Stomach smooth muscle (tissue), 2 donors: ENCODE results near the gene ADAMTS20.

Experiments
- H3K27ac ChIP-seq: one replicate; pipeline ENCODE4 v1.7.0; 2013; ENCODE audit warnings: mild to moderate bottlenecking, low read length, inconsistent platforms
- H3K27me3 ChIP-seq, 2 donors: one replicate each; pipeline ENCODE4 v1.7.0; 2013; ENCODE audit warnings: low read length in 2 of 2; ENCODE audit not compliant: insufficient read depth in 2 of 2, control insufficient read depth in 1 of 2
- H3K36me3 ChIP-seq, 2 donors: one replicate each; pipeline ENCODE4 v1.7.0; 2013; ENCODE audit warnings: low read length in 2 of 2; ENCODE audit not compliant: control insufficient read depth in 2 of 2, insufficient read depth in 2 of 2
- H3K4me1 ChIP-seq: one replicate; pipeline ENCODE4 v1.7.0; 2013; ENCODE audit warnings: low read length; ENCODE audit not compliant: control insufficient read depth, insufficient read depth
- H3K4me3 ChIP-seq, 2 donors: one replicate each; pipeline ENCODE4 v1.7.0; 2013; ENCODE audit warnings: low read length in 2 of 2
- H3K9ac ChIP-seq, 2 donors: one replicate each; pipeline ENCODE4 v1.7.0; 2013; ENCODE audit warnings: low read length in 2 of 2, mild to moderate bottlenecking in 1 of 2
- H3K9me3 ChIP-seq, 2 donors: one replicate each; pipeline ENCODE4 v1.7.0; 2013; ENCODE audit warnings: low read length in 2 of 2; ENCODE audit not compliant: control insufficient read depth in 2 of 2
- donor health status: healthy.
- donor health status: Pancreatic carcinoma.

Gene ADAMTS20

DNA sequence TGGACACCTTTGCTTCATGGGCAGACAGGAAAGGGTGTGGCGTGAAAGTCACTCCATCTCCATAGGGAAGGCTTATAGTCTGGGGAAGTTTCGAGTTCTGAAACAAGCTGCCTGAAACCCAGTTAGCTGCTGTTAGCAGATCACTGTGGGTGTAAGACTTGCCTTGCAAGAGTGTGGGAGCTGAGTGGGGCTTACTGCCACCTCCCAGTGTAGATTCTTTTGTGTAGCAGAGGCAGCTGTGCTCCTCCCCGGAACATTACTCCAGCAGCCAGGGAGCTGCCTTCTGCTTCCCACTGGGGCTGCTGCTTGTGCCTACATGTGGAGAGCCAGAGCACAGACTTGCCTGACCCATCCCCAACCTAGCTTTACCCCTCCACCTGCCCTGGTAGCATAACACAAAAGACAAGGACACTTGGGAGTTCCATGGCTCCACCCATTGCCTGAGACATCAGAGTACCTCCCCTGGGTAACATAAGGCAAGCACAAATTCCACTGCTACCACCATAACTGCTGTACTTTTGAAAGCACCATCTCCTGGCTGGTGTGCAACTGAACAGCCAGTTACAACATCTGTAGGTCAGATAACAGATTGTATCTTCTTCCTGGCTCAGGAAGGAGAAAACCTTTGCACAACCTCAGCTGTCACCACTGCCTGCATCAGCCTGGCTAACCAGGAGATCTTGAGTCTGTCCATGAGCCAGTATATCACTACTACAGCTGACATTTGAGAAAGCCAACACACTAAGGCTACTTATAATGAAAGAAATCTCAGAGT lies 69.5 kb downstream of the ADAMTS20 start:
- no peak overlapping the region for H3K27ac ChIP-seq
- H3K9me3 ChIP-seq, result no peaks in the 10 kb centered on the region
- no peaks in the 10 kb centered on the region for H3K36me3 ChIP-seq
- H3K9ac ChIP-seq, result no peak overlapping the region
- H3K4me1 ChIP-seq, result no peaks in the 10 kb centered on the region
- no peak overlapping the region for H3K4me3 ChIP-seq
- no peaks in the 10 kb centered on the region for H3K27me3 ChIP-seq

DNA sequence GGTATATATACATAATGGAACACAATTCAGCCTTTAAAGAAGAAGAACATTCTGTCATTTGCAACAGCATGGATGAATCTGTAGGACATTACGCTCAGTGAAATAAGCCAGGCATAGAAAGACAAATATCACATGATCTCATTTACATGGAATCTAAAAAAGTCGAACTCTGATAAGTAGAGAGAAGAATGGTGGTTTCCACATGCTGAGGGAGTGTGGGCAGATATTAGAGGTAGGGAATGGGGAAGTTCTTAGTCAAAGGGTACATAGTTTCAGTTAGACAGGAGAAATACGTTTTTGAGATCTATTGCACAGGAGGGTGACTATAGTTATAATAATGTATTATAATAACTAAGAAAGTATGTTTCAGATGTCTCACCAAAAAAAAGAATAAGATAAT lies 71.4 kb downstream of the ADAMTS20 start:
- Histone ChIP-seq H3K27me3 (no peaks in the 10 kb centered on the region), H3K4me1 (no peaks in the 10 kb centered on the region), H3K27ac (no peak overlapping the region), H3K9me3 (no peaks in the 10 kb centered on the region), H3K4me3 (no peak overlapping the region), H3K9ac (no peak overlapping the region), H3K36me3 (no peaks in the 10 kb centered on the region)

DNA sequence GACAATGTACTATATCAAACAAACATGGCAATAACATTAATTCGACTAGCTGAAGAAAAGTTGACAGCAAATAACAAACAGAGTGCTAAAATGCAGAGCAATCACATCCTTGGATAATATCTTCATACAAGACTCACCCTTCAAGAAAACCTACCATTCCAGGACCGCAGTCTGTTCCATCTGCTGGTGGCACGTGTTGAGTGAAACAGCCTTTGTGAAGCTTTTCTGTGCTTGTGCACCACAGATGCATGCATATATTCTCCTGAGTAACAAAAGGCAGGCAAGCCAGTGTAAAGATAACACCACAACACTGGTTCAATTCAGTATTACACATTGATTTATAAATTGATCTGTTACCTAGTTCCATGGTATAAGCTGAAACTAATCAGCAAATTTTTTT lies 89.3 kb downstream of the ADAMTS20 start:
- H3K27me3 ChIP-seq, result no peaks in the 10 kb centered on the region
- H3K4me1 ChIP-seq, result no peaks in the 10 kb centered on the region
- H3K9ac ChIP-seq, result no peak overlapping the region
- no peaks in the 10 kb centered on the region for H3K9me3 ChIP-seq
- H3K4me3 ChIP-seq, result no peak overlapping the region
- H3K36me3 ChIP-seq, result no peaks in the 10 kb centered on the region
- H3K27ac ChIP-seq, result no peak overlapping the region

DNA sequence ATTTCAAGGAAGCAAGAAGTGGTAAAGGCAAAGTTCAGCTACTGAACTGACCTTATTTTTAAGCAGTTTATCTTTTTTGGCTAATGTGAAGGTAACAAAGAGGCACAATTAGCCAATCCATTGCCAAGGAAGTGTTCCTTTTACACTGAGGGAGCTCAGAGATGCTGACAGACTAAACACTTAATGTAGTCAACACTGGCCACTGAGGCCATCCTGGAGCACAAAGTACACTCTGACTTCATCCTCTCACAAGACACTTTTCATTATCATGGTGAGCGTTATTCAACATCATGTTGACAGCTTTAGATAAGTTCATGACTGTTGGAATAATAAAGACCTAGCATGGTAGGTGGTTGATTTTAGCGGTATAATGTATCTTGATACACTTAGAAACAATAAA lies 89.9 kb downstream of the ADAMTS20 start:
- no peaks in the 10 kb centered on the region for H3K9me3 ChIP-seq

DNA sequence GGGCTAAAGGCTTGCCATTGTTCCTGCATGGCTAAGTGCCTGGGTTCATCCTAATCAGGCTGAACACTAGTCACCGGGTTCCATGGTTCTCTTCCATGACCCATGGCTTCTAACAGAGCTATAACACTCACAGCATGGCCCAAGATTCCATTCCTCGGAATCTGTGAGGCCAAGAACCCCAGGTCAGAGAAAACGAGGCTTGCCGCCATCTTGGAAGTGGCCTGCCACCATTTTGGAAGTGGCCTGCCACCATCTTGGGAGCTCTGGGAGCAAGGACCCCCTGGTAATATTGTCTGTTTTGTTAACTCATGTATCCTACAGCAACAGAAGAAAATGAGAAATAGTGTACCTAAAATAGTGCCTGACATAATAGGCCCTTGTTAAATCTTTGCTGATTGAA lies 92.7 kb downstream of the ADAMTS20 start:
- no peaks in the 10 kb centered on the region for H3K27me3 ChIP-seq
- no peaks in the 10 kb centered on the region for H3K4me1 ChIP-seq
- H3K27ac ChIP-seq, result no peak overlapping the region
- no peaks in the 10 kb centered on the region for H3K36me3 ChIP-seq
- no peak overlapping the region for H3K4me3 ChIP-seq
- H3K9me3 ChIP-seq, result no peaks in the 10 kb centered on the region
- H3K9ac ChIP-seq, result no peak overlapping the region

More for the DNA sequence above, 89.9 kb downstream of the ADAMTS20 start:
- Histone ChIP-seq H3K4me1 (no peaks in the 10 kb centered on the region), H3K27me3 (no peaks in the 10 kb centered on the region), H3K36me3 (no peaks in the 10 kb centered on the region), H3K4me3 (no peak overlapping the region), H3K9ac (no peak overlapping the region), H3K27ac (no peak overlapping the region)

DNA sequence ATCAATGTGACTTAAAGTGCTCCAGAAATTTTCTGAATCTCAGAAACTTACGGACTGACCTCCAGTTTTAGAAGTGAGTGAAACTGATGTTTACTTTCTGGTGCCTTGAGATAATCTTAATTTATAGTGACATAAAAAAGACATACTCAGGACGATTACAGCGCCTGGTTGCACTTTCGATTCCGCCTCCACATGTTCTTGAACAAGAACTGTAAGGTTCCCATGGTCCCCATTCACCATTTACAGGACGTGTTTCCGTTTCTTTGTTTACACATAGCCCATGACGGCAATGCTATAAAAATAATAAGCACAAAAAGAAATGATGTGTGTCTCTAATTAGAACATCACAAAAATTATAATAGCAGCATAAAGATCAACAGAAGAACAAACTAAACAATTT lies 98.2 kb downstream of the ADAMTS20 start:
- no peaks in the 10 kb centered on the region for H3K27me3 ChIP-seq
- H3K36me3 ChIP-seq, result no peaks in the 10 kb centered on the region
- no peak overlapping the region for H3K27ac ChIP-seq
- H3K4me3 ChIP-seq, result no peak overlapping the region
- no peaks in the 10 kb centered on the region for H3K4me1 ChIP-seq
- no peak overlapping the region for H3K9ac ChIP-seq
- H3K9me3 ChIP-seq, result no peaks in the 10 kb centered on the region

DNA sequence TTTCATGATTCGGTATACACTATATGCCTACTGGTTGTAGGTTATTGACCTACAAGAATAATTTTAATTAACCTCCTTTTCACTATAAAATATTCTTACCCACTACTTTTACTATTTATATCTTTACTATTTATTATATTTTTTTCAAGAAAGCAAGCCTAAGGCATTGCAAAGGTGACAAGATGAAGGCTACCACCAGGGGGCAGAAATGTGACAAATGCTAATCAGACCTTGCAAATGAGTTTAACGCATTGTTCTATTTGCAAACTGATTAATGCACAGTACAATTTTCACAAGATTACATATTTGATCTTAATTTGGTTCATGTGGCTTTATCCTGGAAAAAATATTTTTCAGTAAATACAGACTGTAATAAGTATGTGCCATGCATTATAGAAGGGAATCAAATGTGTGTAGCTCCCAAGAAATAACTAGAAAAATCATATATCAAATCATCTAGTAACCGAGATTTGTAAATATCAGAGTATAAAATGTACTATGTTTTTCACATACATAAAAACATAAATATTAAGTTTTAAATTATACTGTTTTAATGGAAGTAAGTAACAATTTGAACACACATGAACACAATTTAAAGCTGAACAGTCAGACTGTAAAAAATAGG lies 107.0 kb downstream of the ADAMTS20 start:
- Histone ChIP-seq H3K4me1 (no peaks in the 10 kb centered on the region), H3K4me3 (no peak overlapping the region), H3K9me3 (no peaks in the 10 kb centered on the region), H3K27me3 (no peaks in the 10 kb centered on the region), H3K36me3 (no peaks in the 10 kb centered on the region), H3K9ac (no peak overlapping the region), H3K27ac (no peak overlapping the region)

DNA sequence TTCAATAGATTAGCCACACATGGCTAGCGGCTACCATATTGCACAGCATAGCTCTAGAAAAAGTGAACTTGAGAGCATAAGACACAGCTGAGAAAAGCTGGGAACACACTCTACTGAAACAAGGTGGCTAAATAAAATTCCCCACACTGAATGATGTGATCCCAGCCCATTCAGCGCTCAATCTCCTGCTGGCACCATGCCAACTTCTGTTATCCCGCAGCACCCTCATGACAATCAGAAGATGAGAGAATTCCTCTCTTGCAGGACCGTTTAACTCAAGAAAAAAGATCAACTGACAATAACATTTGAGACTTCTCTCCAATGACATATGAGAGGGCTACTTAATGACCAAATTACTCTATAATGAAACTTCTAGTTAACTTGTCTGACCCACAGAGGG lies 115.4 kb downstream of the ADAMTS20 start:
- Histone ChIP-seq H3K4me3 (no peak overlapping the region), H3K27ac (no peak overlapping the region), H3K27me3 (no peaks in the 10 kb centered on the region), H3K9me3 (no peaks in the 10 kb centered on the region), H3K36me3 (no peaks in the 10 kb centered on the region), H3K4me1 (no peaks in the 10 kb centered on the region), H3K9ac (no peak overlapping the region)

DNA sequence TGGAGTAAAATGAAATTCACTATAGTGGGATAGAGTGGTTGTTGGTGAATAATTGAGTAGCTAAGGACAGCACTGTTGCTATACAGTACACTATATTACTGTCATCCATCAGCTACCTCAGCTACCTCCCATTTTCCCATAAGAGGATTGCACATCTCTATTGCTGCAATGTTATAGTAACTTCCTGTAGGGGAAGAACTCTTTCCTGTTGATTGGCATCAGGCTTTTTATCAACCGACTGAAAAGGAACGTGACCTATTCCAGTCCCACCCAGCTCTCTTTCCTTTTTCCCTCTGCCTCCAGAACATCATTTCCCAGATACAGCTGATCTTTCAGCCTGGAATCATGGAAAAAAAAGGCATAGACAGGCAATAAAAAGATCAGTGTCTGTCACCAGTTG lies 117.4 kb downstream of the ADAMTS20 start:
- no peak overlapping the region for H3K9ac ChIP-seq
- H3K36me3 ChIP-seq, result no peaks in the 10 kb centered on the region
- H3K9me3 ChIP-seq, result no peaks in the 10 kb centered on the region
- H3K27ac ChIP-seq, result no peak overlapping the region
- H3K4me3 ChIP-seq, result no peak overlapping the region
- H3K4me1 ChIP-seq, result no peaks in the 10 kb centered on the region
- no peaks in the 10 kb centered on the region for H3K27me3 ChIP-seq

DNA sequence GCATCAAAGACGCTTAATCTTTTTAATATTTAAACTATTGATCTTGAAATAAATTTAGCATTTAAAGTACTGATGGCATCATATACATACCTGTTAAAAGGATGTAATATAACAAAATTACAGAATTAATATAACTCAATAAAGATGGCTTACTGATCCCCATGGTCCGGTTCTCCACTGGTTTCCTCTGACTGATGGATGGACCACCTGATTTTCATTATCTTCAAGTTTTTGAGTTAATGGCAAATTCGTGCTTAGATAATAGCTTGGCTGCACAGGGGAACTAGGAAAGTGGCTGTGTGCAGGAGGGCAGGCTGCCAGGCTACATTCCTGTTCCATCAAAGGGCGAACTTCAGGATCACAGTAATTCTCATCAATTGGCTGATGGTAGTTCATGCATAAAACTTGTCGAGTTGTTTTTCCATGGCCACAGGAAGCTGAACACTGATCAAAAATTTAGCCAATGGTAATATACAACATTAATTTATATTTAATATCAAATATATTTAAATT lies 123.9 kb downstream of the ADAMTS20 start:
- Histone ChIP-seq H3K9ac (no peak overlapping the region), H3K4me1 (no peaks in the 10 kb centered on the region), H3K9me3 (no peaks in the 10 kb centered on the region), H3K27ac (no peak overlapping the region), H3K4me3 (no peak overlapping the region), H3K36me3 (no peaks in the 10 kb centered on the region), H3K27me3 (no peaks in the 10 kb centered on the region)

DNA sequence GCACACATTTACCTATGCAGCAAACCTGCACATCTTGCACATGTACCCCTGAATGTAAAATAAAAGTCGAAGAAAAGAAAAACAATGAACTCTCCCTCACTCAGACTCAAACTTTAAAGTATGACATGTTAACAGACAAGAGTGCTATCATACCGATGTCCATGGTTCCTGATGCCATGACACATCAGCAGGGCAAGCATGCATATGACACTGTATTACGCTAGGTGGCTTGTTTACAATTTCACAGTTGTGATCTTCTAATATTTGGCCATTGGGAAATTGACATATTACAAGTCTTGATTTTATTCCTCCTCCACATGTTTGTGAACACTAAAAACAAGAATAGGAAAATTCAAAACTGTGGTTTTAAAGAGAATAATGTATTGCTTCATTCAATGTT lies 126.6 kb downstream of the ADAMTS20 start:
- no peaks in the 10 kb centered on the region for H3K36me3 ChIP-seq
- no peak overlapping the region for H3K4me3 ChIP-seq
- no peak overlapping the region for H3K27ac ChIP-seq
- no peaks in the 10 kb centered on the region for H3K27me3 ChIP-seq
- H3K4me1 ChIP-seq, result no peaks in the 10 kb centered on the region
- no peaks in the 10 kb centered on the region for H3K9me3 ChIP-seq
- H3K9ac ChIP-seq, result no peak overlapping the region
